Measurements from ENCODE around the gene ST6GAL1. TPM values are rescaled to one million over a fixed set of nuclear protein-coding genes. Genes with fewer than 3 reads are reported as not detected.
A peak's percentile ranks its signal among the peaks of the same experiment; 100 is the strongest.
"Not testable (repeated sequence)": the region's sequence is repeated elsewhere in the genome, so short reads cannot be mapped to it uniquely, and the experiment has no call there.

ST6GAL1 gene
- total RNA-seq, 1 donor from 2014 or later: 72.7 TPM

DNA sequence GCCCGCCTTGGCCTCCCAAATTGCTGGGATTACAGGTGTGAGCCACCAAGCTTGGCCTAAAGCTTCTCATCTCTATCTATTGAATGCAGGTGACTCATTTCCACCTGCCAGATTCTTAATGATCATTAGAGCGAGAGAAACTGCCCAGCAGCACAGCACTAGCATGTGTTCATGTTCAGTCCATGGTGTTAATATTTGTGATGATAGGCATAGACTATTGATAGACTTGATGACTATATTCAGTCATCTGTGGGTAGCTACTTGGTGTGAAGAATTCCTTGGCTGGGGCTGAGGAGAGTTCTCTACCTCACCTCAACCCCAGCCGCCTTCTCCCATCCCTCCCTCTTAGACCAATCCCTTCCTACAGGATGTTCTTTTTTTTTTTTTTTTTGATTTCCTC is 60.0 kb downstream of the ST6GAL1 start:
- Histone ChIP-seq H3K36me3 (peaks cover 5% of the 10 kb centered on the region), H3K4me1 (no peaks in the 10 kb centered on the region), H3K4me3 (no peak overlapping the region), H3K9me3 (no peaks in the 10 kb centered on the region), H3K27ac (no peak overlapping the region), H3K27me3 (ENCODE audit: low read depth) (no peaks in the 10 kb centered on the region)
- TF ChIP-seq, protein P1, sequence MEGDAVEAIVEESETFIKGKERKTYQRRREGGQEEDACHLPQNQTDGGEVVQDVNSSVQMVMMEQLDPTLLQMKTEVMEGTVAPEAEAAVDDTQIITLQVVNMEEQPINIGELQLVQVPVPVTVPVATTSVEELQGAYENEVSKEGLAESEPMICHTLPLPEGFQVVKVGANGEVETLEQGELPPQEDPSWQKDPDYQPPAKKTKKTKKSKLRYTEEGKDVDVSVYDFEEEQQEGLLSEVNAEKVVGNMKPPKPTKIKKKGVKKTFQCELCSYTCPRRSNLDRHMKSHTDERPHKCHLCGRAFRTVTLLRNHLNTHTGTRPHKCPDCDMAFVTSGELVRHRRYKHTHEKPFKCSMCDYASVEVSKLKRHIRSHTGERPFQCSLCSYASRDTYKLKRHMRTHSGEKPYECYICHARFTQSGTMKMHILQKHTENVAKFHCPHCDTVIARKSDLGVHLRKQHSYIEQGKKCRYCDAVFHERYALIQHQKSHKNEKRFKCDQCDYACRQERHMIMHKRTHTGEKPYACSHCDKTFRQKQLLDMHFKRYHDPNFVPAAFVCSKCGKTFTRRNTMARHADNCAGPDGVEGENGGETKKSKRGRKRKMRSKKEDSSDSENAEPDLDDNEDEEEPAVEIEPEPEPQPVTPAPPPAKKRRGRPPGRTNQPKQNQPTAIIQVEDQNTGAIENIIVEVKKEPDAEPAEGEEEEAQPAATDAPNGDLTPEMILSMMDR (IDR thresholded peaks at IDR 0.05): no peak
- DNase-seq (no peak), ATAC-seq (no peak)
- intact Hi-C loops (cut with DNase I): no loop called here

DNA sequence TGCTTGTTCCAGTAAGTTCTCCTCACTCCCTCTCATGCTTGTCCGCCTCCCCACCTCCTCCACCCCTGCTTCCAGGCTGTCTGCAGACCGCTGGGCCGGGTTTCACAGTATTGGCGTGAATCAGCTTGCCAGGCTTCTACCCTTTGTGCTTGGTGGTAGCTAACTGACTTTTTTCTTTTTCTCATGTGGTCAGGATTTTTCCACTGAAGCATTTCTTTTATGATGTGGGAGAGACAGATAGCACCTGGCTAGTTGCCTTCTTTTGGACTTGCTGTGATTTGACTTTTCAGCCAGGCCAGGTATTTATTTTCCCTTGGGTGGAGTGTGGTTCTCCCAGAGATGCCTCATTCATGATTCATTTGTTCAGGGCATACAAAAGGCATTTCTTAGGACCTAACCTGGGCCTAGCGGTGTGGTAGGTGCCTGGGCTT is 60.6 kb downstream of the ST6GAL1 start:
- no peaks in the 10 kb centered on the region for H3K27me3 ChIP-seq (ENCODE audit: low read depth)
- H3K9me3 ChIP-seq: no peaks in the 10 kb centered on the region
- H3K4me3 ChIP-seq: no peak overlapping the region
- peaks cover 1% of the 10 kb centered on the region for H3K4me1 ChIP-seq
- intact Hi-C loops (cut with DNase I): no loop called here
- ATAC-seq (peak in 1 of 2 donors; percentile 25), DNase-seq (no peak)
- H3K27ac ChIP-seq: no peak overlapping the region
- peaks cover 5% of the 10 kb centered on the region for H3K36me3 ChIP-seq
- TF ChIP-seq, protein P1 (IDR thresholded peaks at IDR 0.05): no peak

DNA sequence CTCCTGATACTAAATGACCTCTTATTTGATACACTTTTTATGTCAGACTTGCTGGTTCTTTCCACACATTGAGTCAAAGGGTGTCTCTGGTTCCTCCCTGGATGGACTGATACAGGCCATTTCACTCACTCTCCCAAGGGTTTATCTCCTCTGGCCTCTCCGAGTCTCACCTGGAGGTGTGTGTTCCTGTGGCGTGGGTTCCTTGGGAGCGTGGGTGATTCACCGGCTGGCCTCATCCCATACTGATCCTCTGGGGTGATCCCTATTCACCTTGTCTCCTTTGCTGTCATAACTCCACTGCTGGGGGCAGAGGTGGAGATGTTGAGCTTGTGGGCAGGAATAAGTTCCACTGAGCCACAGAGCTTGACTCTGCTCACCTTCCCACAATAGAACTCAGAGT is 61.1 kb downstream of the ST6GAL1 start:
- DNase-seq (no peak), ATAC-seq (no peak)
- Histone ChIP-seq H3K36me3 (peaks cover 5% of the 10 kb centered on the region), H3K9me3 (no peaks in the 10 kb centered on the region), H3K4me1 (peaks cover 6% of the 10 kb centered on the region), H3K4me3 (no peak overlapping the region), H3K27ac (no peak overlapping the region), H3K27me3 (ENCODE audit: low read depth) (no peaks in the 10 kb centered on the region)
- intact Hi-C loops (cut with DNase I): no loop called here
- TF ChIP-seq, protein P1 (IDR thresholded peaks at IDR 0.05): no peak

DNA sequence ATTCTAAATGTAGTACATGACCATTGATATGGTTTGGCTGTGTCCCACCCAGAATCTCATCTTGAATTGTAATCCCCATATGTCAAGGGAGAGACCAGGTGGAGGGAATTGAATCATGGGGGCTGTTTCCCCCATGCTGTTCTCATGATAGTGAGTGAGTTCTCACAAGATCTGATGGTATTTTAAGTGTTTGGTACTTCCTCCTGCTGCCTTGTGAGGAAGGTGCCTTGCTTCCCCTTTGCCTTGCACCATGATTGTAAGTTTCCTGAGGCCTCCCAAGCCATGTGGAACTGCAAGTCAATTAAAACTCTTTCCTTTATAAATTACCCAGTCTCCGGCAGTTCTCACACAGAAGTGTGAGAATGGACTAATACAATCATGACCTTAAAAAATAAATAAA is 61.8 kb downstream of the ST6GAL1 start:
- H3K4me1 ChIP-seq; intact Hi-C loops (cut with DNase I); H3K4me3 ChIP-seq; DNase-seq; H3K27me3 ChIP-seq (ENCODE audit: low read depth); H3K36me3 ChIP-seq; H3K9me3 ChIP-seq; H3K27ac ChIP-seq; ATAC-seq: not testable (repeated sequence)

DNA sequence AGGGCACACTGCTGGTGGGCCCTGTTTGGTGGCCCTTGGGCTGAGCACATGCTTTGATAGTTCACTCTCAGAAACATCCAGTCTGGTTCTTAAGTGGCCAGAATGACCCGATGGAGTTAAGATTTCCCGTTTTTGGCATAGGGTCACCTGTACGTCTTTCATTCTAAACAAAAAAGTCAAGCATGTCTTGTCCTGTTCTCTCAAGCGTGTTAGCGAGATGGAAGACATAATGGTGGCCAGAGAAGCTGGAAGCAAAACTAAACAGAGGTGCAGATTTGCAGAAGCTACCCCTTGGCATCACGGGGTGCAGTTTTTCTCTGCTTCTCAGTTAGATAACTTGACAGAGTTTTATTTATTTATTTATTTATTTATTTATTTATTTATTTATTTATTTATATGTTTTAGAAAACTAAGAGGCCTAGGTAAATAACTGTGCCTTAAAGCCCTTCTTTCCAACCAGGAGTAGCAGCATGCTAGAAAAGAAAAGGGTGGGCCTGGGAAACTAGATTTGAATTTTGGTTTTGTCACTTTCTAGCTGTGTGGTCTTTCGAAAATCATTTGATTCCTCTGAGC is 63.0 kb downstream of the ST6GAL1 start:
- ATAC-seq: no peak
- DNase-seq: no peak
- no peak overlapping the region for H3K27ac ChIP-seq
- H3K36me3 ChIP-seq: peaks cover 5% of the 10 kb centered on the region
- H3K27me3 ChIP-seq (ENCODE audit: low read depth): no peaks in the 10 kb centered on the region
- no peaks in the 10 kb centered on the region for H3K9me3 ChIP-seq
- TF ChIP-seq, protein P1 (IDR thresholded peaks at IDR 0.05): no peak
- no peak overlapping the region for H3K4me3 ChIP-seq
- intact Hi-C loops (cut with DNase I): no loop called here
- peaks cover 17% of the 10 kb centered on the region for H3K4me1 ChIP-seq

DNA sequence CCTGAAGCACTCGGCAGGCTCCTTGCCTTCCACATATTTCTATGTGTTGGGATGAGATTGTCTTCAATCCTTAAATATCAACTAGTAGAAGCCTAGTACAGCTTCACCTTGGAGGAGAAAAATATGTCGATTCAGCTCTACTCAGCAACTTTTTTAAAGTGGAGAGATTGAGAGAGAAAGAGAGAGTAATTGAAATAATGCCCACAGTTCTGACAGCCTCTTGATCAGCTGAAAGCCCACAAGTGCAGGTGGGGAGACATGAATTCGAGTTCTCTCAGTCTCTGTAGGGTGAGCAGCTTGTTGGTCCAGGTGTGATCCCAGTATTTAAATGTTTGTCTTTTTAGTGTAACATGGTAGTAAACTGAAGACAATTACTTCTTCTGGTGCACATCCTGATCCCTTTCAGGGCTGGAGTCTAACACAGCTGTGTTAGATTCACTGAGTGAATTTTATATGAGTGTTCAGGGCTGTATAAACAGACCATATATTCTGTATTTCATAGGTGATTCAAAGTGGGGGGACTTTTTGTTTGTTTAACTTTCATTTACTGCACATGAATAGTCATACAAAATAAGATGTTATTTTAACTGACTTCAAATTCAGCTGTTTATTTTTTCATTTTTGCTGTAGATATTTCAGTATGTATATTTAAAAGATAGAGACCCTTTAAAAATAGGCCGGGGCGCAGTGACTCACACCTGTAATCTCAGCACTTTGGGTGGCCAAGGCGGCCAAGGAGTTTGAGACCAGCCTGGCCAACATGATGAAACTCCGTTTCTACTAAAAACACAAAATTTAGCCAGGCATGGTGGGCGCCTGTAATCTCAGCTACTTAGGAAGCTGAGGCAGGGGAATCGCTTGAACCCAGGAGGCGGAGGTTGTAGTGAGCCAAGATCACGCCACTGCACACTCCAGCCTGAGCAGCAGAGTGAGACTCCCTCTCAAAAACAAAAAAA is 64.0 kb downstream of the ST6GAL1 start:
- Histone ChIP-seq H3K36me3 (peaks cover 5% of the 10 kb centered on the region), H3K4me1 (peaks cover 17% of the 10 kb centered on the region), H3K27me3 (ENCODE audit: low read depth) (no peaks in the 10 kb centered on the region), H3K9me3 (no peaks in the 10 kb centered on the region), H3K4me3 (no peak overlapping the region), H3K27ac (no peak overlapping the region)
- DNase-seq: no peak
- TF ChIP-seq, protein P1 (IDR thresholded peaks at IDR 0.05): no peak
- ATAC-seq: no peak
- intact Hi-C loops (cut with DNase I): no loop called here
